ENCODE measurements around the gene CEP41. TPM values are rescaled to one million over a fixed set of nuclear protein-coding genes. Genes with fewer than 3 reads are reported as not detected.
A peak's percentile ranks its signal among the peaks of the same experiment; 100 is the strongest.

The CEP41 gene
- total RNA-seq, 1 donor from 2014 or later = 22.0 TPM

- no peak for DNase-seq (ENCODE audit: low read depth)
- TF ChIP-seq CTCF (conservative IDR thresholded peaks at IDR 0.05; ENCODE audit: low read depth, low read length) = peak; percentile 5
- H3K4me3 ChIP-seq (ENCODE audit: low read depth, low read length) = no peak overlapping the region
These were observed 87.6 kb downstream of the CEP41 start for GRCh38 chr7:130353196-130353595.

DNA sequence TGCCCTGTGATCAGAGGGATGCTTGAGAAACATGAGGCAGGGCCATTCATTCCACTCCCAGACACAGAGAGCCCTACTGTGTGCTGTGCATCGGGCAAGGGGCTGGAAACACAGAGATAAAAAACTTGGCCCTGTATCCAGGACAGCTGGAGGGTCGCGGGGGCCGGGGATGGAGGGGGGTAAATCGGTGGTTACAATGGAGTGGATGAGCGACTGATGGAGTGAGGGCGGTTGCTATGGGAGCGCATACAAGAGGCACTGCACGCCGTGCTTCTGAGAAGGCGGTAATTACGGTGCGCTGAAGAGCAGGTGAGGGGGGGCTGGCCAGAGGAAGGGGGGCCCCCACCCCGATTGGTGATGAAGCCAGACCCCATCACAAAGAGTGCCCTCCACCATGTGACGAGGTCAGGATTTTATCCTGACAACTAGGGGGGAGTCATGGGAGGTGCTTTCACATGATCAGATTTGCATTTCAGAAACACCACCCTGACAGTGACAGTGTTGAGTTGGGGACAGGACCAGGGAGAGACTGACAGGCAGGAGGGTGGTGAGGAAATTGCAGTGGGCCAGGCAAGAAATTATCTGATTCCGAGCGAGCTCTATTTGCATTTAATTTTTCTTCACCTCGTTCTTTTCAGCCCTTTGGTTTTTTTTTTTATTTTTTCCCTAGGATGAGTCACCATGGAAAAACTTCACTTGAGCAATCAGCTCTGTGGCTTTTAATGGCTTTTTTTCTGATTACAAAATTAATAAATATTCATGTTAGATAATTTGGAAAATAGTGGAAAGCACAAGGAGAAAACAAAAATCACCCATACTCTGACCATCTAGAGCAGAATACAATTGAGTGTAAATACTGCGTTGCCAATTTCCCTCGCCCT lies 88.4 kb downstream of the CEP41 start:
- no peak for TF ChIP-seq CTCF (conservative IDR thresholded peaks at IDR 0.05; ENCODE audit: low read depth, low read length)
- DNase-seq (ENCODE audit: low read depth) = no peak
- H3K4me3 ChIP-seq (ENCODE audit: low read depth, low read length) = no peak overlapping the region

DNA sequence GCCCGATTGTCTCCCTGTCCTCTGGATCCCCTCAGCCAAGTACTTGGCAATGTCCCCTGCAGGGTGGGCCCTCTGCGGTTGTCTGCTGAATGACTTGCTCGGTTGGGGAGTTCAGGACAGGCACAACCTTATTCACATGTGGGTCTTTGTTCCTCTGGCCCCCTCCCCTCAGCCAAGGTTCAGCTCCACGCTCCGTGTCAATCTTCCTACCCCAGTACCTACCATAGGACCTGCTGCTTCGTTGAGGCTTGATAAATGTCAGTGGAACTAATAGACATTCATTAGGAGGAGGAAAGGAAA lies 89.1 kb downstream of the CEP41 start:
- no peak overlapping the region for H3K4me3 ChIP-seq (ENCODE audit: low read depth, low read length)
- no peak for TF ChIP-seq CTCF (conservative IDR thresholded peaks at IDR 0.05; ENCODE audit: low read depth, low read length)
- DNase-seq (ENCODE audit: low read depth) = no peak

DNA sequence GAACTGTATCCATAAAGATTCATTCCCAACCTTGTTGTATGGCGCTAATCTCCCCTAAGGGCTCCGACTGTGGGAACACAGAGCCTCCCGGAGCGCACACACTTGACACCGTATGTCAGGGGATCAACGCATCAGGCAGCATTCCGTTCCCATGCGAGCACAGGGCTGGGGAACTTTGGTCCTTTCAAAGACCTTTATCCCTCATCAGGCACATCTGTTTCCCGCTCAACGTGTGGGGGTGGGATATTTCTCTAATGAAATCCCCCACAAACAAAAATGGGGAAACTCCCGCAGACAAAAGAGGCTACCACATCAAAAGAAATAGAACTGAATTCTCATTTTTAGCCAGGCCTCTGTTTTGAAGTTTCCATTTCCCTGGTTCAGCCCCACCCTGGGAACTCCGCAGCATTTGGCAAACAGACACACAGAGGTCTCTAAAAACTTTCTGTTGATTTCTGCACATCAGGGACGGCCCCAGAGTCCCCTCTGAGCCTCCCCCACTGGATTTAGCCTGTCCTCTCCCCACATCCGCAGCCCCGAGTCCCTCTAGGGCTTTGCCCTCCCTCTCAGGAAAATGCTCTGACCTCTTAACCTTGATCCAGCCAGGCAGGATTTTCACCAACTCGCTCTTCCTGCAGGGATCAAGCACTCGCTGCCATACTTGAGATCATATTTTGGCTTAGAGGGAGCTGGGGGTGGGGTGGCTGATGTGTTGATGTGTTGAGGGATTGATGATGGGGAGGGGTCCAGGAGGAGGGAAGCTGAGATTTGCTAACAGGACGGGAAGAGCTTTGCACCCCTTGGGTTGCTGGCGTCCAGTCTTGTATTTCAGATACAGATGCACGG lies 89.6 kb downstream of the CEP41 start:
- no peak for DNase-seq (ENCODE audit: low read depth)
- TF ChIP-seq CTCF (conservative IDR thresholded peaks at IDR 0.05; ENCODE audit: low read depth, low read length) = no peak
- H3K4me3 ChIP-seq (ENCODE audit: low read depth, low read length) = no peak overlapping the region

- no peak for DNase-seq (ENCODE audit: low read depth)
- TF ChIP-seq CTCF (conservative IDR thresholded peaks at IDR 0.05; ENCODE audit: low read depth, low read length) = no peak
- no peak overlapping the region for H3K4me3 ChIP-seq (ENCODE audit: low read depth, low read length)
These were observed 90.7 kb downstream of the CEP41 start for GRCh38 chr7:130349911-130350782.

DNA sequence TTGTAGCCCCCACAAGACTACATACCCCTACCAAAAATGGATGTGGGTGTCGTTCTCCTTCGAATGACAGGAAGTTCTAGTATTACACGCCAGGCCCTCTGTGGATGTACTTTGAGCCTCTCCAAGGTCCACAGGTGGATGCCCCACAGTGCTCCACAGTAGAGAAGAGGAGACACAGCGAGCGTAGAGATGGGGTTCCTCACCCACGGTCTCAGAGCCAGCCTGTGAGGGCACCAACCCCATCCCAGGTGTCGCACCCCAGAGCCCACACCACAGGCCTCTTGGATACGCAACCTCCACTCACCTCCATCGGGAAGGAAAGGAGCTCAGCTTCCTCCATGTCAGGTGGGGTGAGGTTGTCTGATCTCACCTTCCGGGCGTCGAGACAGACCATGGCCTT lies 93.9 kb downstream of the CEP41 start:
- TF ChIP-seq CTCF (conservative IDR thresholded peaks at IDR 0.05; ENCODE audit: low read depth, low read length) = no peak
- H3K4me3 ChIP-seq (ENCODE audit: low read depth, low read length) = no peak overlapping the region
- DNase-seq (ENCODE audit: low read depth) = no peak
